Inflammatory macrophage treated with lipopolysaccharide for 4 hours (primary cell): ENCODE measurements around the gene TSPAN18.

Experiments
- DNase-seq: peaks from one replicate; pipeline ENCODE4 v3.0.0-alpha.2; 2020

TSPAN18 gene

DNA sequence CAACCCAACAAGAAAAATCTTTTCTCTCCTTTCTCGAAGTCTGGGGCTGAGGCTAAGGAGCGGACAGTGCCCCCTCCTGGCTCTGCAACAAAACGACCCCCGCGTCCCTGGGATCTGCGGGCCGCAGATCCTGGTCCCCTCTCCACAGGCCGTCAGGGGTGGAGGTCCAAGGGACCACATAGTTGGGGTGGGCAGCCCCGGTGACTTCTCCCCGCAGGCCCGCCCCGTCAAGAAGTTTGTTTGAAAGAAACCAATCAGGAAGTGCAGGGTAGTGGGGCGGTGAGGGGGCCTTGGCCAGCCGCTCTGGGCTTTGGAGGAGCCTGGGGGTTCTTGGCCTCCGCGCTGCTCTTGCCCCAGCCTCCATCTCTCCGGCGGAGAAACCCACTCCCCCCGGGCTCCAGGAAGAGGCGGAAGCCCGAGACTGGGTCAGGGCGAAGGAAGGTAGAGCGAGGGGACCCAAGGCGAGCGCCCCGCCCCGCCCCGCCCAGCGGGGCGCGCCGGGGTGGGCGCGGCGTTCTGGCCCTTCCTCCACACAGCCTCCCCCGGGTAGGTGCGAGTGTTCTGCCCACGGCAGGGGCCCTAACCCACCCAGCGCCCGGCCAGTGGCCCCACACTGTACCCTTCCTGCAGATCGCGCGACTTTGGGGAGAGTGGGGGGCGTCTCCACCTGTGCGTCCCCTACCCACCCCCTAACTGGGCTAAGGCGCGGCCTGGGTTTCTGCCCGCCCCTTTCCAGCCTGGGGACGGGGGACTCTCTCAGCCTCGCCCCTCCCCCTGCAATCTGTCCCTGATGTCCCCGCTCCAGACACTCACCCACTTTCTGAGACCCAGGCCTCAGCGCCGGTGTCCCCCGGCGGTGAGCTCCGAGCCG lies 222.6 kb downstream of the TSPAN18 start:
- DNase-seq = peak; percentile 39

DNA sequence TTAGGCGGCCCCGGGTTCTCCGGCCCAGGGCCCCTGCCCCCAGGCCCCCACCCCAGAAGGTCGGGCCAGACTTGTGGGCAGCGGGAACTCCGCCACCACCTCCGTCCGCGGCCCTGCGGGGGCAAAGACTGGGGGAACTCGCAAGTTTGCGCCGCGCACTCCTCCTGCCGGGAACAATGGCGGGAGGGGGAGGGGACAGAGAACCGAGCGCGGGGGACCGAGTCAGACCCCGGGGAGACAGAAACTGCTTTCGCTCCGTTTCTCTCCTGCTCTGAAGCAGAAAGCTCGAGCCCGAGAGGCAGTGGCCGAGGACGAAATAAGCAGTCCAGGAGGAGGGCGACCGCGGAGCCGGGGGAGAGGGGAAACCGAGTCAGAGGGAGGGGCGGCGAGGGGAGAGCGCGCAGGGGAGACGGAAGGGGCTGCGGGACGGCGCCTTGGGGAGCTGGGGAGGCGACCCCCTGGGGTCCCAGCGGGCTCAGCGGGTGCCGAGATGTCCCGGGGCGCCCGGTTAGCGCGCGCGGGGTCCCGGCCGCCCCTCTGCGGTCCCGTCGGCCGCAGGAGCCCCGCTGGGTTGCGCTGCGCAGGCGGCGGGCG lies 223.4 kb downstream of the TSPAN18 start:
- peak; percentile 25 for DNase-seq

DNA sequence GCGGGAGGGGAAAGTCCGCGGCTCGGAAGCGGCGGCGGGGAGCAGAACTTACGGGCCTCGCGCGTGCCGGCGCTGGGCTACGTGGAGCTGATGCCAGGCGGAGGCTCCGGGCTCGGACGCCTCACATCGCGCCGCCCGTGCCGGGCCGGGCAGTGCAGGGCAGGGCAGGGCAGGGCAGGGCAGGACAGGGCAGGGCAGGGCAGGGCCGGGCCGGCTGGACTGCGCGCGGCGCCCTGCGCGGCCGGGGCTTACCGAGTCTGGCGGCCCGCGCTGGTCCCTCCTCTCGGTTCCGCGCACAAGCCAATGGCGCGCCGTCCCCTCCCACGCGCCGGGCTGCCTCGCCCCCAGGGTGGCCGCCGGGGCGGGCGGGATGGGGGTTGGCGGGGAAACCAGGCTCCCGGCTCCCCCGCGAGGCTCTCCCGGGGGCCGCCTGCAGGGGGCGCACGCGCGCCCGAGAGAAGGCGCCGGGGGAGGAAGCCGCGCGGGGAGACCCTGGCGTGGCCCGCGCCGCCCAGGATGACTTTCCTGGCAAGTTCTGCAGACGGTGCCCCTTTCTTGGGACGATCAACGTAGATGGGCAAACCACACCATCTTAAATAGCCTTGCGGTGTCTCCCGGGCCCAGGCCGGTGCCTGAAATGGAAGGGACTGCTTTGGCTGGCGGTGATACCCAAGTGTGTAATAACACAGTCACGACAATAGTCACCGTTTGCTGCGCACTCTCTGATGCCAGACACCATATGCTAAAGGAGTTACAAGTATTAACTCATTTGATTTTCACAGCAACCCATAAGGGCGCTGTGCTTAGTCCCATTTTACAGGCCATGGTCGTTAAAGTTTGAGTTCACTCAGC lies 224.1 kb downstream of the TSPAN18 start, which contains the start of gene TP53I11:
TP53I11 (minus strand) TSS at position 259 of the 852 bp plus-strand sequence. CDS start 12,548 bp downstream, outside the sequence.
- peak; percentile 84 for DNase-seq

DNA sequence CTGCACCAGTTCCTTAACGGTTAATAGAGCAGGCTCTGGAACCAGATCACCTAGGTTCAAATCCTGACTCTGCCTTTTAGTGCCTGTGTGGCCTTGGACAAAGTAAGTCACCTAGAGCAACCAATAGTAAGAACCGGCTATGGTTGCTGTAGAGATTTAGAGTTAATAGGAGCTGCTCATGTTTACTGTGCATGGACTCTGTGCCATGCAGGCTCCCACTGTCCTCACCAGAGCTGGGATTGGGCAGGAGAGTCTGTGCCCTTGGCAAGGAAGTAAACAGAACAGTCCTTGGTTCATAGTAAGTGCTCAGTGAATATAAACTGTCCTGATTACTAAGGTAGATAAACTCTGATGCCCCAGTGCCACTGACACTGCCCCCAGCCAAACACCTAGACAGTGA lies 225.3 kb downstream of the TSPAN18 start:
- no peak for DNase-seq

DNA sequence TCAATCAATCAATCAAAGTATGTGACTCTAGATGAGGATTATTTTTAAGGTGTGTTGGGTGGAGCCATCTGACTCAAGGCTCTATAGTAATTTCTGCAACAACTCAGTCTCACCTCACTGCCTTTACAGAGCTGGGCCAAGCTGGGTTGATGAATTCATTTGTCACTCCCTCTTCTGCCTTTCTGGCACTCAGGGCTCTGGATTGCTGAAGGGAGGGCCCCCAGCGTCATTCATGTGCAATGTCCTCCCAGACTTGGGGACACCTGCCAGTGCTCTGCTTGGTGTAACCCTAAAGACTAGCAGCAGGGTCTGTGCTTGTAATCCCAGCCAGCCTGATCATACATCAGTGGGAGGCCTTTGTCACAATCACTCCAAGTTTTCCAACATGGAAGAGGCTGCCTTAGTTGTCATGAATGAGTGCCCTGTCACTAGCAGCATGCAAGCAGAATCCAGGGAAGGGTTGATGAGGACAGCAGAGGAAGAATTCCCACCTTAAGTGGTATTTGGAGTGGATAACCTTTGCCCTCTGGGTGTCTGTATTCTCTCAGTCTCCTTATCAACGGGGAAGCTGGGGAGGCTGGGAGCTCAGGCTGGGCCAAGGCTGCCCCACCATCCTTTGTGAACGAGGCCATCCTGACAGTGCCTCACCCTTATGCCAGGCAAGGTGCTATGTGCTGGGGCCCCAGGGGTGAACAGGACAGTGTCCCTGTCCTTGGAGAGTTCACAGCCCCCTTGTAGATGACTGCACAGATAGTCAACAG lies 225.9 kb downstream of the TSPAN18 start:
- DNase-seq = no peak

DNA sequence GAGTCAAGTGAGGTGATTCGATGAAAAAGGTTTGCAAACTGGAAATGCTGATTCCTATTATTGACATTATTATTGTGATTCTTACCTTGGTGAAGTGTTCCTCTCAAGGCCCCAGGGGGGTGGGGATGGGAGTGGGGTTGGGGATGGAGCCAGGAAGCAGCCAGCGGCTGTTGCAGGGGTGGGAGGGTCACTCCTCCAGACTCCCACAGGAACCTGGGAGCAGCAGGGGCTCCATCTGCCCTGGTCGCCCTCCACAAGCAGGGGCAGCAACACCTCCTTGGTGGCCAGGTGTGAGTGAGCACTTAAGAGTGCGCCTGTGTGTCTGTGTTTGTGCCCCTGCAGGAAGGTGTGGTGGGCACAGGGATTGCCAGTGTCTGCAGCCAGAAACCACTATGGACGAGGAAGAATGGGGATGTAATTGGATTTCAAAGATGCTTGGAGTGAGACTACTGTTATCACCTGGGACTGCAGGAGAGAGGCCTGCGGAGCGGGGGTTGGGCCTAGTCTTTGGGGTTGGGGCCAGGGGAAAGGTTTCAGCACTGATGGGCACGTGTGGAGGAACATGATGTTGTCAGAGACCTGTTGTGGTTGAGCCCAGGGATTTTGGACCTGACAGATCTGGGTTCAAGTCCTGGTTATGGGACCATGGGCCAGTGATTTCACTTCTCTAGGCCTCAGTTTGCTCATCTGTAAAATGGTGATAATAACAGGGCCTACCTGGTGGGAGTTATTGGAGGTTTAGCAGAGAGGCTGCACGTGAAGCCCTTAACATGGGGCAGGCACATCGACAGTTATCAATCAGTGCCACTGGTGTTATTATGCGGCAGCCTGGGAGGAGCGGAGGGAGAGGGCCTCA lies 227.5 kb downstream of the TSPAN18 start:
- DNase-seq = no peak

DNA sequence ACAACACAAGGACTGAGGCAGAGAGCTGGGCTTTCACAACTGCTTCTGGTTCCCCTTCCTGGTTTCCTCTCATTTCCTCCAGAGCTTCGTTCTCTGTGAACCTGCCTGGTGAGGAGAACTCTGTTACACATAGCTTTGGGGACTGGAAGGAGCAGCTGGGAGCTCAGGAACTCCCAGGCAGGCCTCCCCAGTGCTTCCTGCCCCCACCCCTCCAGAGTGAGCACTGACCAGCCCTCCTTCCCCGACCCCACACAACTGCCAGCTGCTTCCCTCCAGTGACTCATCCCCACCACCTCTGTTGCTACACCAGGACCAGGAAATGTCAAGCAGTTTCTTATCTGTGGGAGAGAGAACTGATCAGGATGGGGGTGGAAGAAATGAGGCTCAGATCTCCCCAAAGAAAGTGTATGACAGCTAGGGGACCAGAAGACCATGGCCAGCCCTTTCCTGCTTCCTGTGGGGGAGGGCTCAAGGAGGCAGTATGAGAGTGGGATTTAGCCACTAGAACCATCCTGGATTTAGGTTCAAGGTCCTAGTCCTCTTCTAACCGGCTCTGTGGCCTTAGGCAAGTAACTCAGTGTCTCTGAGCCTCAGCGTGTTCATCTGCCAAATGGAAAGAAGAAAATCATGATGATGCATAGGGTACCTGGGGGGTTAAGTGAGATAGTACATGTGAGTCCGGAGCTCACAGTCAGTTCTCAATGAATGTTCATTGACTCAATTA lies 228.4 kb downstream of the TSPAN18 start:
- DNase-seq = peak; percentile 85

DNA sequence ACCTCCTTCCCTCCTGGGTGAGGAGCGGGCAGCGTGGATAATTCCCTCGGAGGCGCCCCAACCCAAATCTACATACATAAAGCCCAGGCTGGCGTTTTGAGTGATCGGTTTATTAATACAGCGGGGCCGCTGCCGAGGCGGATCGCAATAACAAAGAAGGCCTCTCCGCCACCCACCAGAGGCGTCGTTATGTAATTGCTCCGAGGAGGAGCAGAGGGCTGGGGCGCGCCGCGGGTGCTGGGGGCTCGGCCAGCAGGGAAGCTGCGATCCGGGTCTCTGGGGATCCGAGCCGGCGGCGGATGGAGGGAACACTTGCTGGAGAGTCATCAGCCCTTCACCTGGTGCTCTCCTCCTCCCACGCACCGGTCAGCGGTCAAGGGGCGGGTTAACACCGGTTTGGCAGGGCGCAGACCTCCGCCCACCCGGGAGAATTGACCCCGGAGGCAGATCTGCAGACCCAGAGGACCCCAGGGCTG lies 230.3 kb downstream of the TSPAN18 start:
- DNase-seq = no peak

DNA sequence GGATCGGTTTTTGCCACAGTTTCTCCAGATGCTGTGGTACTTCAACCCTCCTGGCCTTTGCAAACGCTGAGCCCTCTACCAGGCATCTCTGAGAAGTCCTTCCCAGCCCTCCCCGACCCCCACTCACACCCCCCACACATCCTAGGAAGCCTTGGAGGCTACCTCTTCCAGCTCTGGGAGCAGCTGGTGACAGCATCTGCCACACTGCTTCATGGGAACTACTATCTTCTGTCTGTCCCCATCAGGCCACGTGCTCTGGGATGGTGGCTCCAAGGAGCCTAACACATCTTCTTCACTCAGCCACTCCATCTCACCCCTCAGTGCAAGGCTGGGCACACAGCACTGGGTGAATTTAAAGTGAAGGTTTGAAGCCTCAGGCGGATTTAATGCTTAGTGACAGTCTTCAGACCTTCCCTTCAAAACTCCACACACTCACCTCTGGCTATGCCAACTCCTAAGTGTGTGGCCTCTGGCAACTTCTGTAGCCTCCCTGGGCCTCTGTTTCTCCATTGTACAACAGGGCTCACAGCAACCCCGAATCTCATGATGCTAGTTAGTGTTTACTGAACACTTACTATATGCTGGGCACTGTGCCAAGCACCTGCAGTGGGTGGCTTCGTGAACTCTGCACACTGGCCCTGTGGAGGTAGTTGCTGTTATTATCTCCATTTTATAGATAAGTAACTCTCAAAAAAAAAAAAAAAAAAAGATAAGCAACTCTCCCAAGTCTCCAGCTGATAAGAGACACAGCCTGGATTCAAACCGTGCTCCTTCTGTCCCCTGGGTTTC lies 231.2 kb downstream of the TSPAN18 start:
- no peak for DNase-seq

DNA sequence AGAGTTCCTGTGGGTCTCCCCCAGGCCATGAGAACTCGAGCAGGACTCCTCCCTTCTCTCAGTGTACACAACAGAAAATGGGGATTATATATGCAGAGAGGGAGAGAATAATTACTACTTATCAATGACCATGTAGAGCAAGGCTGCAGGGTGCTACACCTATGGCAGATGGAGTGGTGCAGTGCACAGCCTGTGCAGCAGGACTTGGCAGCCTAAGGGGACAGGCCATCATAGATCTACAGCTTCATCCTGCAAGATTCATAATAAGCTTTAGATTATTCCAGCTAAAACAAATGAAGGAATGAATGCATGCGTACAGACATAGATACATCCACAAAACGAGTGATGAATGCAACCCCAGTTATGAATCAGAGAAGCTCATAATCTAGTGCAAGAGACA lies 232.3 kb downstream of the TSPAN18 start:
- DNase-seq = no peak

DNA sequence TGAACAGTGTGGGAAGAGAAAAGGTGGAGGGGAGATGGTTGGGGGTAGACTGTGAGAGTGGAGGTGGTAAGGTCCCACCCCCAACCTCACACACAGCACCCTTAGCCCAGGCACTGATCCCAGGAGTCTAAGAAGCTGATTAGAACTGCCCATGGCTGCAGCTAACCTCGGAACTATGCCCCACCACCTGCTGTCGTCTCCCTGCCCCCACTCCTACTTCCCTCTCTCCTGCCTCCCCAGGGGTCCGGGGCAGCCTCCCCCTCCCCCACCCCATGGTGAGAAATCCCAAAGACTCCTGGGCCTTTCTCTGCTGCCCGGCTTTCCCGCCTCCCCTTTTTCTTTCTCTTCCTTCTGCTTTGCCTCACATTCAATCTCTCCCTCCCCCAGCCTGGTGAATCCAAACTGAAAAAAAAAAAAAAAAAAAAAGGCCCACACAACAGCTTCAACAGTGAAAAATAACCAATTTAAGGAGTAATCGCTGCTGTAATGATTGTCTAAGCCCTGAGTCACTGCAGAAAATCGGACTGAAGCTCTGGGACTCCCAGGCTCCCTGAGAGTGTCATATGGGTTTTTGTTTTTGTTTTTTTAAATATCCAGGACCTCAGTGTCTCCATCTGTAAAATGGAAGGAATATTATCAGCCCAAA lies 233.6 kb downstream of the TSPAN18 start:
- DNase-seq = no peak

DNA sequence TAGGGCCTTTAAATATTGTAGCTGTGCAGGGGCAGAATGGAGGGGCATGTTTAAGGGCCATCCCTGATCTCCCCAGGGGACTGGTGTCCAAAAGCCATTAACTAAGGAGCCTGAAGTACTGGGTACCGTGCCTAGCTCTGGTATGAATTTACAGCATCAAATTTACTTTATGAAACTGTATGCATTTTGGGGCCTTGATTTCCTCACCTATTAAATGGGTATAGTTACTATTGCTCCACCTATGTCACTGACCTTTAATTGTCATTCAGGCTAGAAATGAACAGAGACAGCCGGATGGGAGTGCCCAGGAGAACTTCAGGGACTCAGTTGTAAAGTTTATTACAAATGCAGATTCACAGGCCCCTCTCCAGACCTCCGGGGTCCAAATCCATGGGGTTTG lies 235.7 kb downstream of the TSPAN18 start:
- no peak for DNase-seq

DNA sequence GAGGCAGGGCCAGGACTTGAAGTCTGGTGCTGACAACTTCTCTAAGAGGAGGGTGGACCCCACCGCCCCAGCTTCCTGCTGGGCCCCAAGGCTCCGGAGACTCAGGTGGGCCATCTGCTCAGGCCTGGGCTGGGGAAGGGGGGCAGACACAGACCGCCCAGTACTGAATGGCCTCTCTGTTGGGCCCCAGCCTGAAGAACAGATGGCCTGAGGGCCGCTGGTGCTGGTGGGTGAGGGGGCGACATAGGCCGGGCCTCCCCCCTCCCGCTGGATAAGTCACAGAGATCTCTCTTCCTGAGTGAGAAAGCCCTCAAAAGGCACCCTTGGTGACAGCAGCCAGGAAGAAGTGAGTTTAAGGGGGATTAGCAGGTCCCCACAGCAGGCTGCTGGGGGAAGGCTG lies 236.4 kb downstream of the TSPAN18 start:
- DNase-seq = no peak

DNA sequence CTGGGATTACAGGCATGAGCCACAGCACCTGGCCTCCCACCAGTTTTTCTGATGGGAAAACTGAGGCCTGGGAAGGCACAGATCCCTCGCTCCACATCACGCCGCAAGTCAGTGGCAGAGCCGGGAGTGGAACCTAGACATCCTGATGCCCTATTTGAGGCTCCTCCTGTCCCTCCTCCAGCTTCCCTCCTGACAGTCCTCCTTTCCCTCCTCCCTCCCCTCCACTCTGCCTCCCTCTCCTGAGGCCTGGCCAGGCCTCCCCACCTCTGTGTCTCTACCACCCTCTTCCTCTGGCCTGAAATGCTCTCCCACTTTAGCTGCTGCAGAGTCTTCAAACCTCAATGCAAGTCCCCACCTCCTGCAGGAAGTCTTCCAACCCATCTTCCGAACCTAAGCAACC lies 237.2 kb downstream of the TSPAN18 start:
- DNase-seq = no peak

DNA sequence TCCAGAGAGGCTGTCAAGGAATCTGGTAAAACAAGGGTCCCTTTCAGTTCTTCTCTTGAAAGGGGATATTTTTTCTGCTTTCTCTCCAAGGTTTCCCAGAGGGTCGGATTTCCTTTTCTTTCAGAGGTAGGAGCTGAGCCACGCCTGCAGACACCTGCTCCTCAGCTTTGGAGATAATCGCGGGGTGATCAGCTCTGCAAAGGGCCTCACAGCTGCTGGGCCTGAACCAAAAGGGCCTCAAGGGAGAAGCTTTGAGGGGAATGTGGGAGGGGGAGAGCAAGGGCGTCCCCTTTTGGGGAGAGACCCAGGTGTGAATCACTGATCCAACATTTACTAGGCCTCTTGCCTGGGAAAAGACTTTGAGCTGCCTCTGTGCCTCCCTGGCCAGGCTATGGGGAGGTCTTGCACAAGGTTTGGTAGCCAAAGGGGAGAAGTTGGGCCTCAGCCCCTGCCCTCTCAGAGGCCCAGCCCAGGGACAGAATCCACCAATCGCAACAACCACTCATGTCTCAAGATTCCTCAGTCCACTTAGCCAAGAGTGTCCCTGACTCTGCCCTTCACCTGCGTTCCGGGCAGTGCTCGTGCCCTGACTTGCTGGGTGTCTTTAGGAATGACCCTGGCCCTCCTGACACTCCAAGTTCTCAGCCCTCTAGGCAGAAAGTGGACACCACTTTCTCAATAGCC lies 237.9 kb downstream of the TSPAN18 start:
- no peak for DNase-seq

DNA sequence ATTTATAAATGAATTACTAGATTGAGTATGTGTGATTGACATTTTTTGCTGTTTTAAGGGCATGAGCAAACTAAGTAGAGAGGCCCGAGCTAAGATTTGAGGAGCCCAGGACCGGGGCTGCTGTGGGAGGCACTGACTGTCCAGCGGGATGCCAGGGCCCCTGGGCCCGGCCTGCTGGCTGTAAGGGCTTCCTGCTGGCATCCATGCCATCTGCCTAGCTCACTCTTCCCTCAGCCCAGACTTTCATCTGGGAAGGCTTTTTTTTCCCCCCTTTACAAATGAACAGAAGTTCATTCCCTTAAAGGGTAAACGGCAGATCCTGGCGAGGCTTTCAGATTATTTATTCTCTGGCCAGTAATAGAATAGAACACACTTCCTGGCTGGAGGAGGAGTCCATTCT lies 239.9 kb downstream of the TSPAN18 start:
- DNase-seq = no peak

DNA sequence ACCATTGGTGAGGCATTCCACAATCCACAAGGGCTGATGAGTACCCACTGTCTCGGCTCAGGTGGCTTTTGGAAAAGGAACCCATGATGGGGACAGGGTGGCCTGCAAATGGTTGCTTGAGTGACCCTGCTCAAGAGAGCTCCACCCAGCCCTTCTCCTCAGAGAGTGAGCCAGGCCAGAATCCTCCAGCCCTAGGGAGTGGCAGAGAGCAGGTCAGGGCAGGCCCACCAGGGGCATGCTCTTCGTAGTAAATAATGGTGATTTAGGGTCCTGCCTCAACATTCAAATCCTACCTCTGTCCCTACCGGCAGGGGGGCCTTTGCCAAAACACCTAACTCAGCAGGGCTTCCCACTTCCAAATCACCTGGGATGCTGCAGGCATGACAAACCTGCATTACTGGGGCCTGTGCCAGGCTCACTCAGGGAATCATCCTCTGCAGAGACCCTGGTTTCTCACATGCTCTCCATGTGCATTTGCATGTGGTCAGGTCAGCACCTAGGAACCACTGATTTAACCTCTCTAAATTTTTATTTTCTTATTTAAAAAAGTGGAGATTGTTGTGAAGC lies 241.3 kb downstream of the TSPAN18 start:
- no peak for DNase-seq

DNA sequence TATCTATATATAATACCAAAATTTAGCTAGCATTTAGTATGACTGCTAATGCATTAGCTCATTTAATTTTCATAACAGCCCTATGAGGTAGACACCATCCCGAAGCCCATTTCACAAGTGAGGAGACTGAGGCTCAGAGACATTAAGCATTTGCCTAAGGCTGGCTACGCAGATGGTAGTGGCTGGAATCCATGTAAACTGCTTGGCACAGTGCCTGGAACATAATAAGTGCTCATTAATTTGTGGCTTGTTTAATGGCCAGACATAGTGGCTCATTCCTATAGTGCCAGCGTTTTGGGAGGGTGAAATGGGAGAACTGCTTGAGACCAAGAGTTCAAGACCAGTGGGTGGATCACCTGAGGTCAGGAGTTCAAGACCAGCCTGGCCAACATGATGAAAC lies 241.7 kb downstream of the TSPAN18 start:
- DNase-seq = no peak
